ENCODE results near the gene FBF1.

The FBF1 gene

DNA sequence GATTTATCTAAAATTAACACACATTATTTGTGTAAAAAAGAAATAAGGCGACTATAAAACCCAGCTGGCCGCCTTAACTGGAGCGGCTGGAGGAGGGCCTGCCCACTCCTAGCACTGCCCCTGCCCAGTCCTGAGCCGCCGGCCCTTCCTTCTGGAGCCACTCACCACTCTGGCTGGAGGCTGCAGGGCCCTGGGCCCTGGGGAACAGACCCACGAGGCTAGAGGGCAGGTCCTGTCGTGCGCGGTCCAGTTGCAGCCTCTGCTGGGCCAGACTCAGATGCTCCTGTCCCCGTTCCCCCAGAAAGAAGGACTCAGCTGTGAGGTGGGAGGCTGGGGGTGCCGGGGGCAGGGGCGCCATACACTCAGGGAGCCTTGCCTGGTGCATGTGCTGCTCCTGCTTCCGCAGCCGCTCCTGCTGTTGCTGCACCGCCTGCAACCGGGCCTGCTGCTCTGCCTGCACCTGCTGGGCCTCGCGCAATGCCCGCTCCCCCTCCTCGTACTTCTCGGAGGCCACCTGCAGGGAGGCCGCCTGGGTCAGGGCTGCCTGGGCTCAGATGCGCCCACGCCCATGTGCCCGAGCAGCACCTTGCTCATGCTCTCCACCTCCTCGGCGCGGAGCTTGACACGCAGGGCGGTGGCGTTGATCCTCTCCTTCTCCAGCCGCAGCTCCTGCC lies 27.2 kb downstream of the FBF1 start:
- Mint-ChIP-seq H3K27me3 (no peaks in the 10 kb centered on the region), H3K9me3 (ENCODE audit: low read depth) (no peaks in the 10 kb centered on the region), H3K27ac (no peak overlapping the region)

DNA sequence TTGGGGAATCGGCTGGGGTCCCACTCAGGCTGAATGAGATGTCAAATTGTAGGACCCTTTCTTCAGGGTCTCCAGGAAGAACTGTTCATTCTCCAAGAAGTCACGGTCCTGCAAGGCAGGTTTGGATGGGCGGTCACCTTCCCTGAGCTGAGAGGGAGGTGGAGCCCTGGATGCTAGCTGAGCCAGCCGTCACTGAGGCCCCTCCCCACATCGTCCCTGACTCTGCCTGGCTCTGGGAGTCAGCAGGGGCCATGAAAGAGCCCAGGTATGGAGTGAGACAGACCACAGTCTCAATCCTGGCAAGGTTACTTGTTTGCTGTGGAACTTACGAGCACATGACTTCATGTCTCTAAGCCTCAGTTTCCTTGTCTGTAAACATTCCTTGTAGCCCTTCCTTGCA lies 30.1 kb downstream of the FBF1 start:
- Mint-ChIP-seq H3K36me3 (no peaks in the 10 kb centered on the region), H3K27ac (no peak overlapping the region), H3K9me3 (ENCODE audit: low read depth) (no peaks in the 10 kb centered on the region), H3K27me3 (no peaks in the 10 kb centered on the region), H3K4me1 (ENCODE audit: low read depth) (peaks cover 15% of the 10 kb centered on the region), H3K4me3 (no peak overlapping the region)

More for the DNA sequence above, 27.2 kb downstream of the FBF1 start:
- H3K36me3 Mint-ChIP-seq, result no peaks in the 10 kb centered on the region
- no peak overlapping the region for H3K4me3 Mint-ChIP-seq
- peaks cover 8% of the 10 kb centered on the region for H3K4me1 Mint-ChIP-seq (ENCODE audit: low read depth)

DNA sequence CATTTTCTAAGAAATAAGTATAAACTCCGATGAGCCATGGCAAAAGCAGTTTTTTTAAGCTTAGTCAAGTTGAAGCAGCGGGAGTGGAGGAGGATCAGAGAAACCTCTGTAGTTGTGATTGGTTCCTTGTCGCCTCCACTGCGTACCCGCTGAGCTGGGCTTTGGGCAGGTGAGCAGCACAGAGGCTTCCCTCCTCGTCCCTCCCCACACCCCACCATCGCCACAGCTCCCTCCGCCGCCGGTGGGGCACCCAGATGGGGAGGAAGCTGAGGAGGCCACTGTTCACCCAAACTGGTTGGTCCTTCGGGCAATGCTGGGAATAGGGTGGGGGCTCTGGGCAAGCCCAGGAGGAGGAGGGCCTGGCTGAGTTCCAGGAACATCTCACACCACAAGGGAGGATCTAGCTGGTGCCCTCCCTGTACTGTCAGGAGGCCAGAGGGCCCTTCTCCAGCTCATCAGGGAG lies 31.0 kb downstream of the FBF1 start:
- H3K4me3 Mint-ChIP-seq, result no peak overlapping the region

DNA sequence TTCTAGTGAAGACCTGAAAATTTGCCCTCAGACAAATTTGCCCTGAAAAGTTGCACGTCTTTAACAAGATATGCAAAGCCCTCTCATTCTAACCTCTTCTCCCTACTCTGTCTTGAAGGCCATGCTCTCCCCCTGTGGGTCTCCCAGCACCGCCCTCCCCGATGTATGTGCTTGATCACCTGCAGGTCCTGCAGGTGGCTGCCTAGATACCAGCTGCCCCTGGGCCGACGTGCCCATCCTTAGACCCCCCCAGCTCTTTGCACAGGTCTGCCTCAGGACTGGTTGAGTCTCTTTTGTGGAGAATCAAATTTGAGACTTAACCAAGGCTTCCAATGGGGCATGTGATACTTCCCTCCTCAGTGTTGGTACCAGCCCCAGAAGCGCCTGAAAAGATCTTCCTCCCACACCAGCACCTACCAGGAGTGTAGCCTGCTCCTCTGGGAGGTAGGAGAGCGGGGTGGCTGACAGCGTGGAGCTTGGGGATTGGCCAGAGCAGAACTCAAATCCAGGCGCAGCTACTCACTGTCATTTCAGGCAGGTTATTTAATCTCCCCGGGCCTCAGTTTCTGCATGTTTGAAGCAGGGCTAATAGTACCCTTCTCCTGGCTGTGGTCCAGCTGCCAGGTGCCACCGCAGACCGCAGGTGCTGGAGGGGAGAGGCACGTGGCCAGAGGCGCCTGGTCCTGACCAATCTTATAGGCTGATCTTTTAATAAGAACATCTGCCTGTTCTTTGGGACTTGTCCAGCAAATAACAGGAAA lies 31.6 kb downstream of the FBF1 start:
- H3K4me1 Mint-ChIP-seq (ENCODE audit: low read depth), result peaks cover 18% of the 10 kb centered on the region
- H3K9me3 Mint-ChIP-seq (ENCODE audit: low read depth), result no peaks in the 10 kb centered on the region
- H3K36me3 Mint-ChIP-seq, result no peaks in the 10 kb centered on the region
- H3K27ac Mint-ChIP-seq, result no peak overlapping the region
- H3K4me3 Mint-ChIP-seq, result no peak overlapping the region
- no peaks in the 10 kb centered on the region for H3K27me3 Mint-ChIP-seq

More for the DNA sequence above, 31.0 kb downstream of the FBF1 start:
- Mint-ChIP-seq H3K27me3 (no peaks in the 10 kb centered on the region), H3K27ac (peak overlapping the region; percentile 50), H3K36me3 (no peaks in the 10 kb centered on the region), H3K4me1 (ENCODE audit: low read depth) (peaks cover 18% of the 10 kb centered on the region), H3K9me3 (ENCODE audit: low read depth) (no peaks in the 10 kb centered on the region)

DNA sequence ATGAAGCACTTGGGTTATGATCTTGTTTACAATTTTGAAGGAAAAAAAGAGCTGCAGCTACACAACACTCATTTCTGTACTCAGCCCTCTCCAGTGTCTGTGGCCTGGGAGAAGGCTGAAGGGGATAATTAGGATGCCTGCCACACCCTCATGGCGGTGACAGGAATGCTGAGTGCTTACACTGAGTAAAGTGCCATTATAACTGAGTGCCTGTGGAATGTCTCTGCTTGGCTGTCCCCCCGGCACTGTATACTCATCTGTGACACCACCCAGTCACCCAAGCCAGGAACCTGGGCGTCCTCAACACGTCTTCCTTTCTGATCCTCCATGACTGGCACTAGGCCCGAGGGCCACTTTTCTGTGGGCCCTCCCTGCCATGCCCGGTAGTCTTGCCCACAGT lies 32.6 kb downstream of the FBF1 start:
- no peak overlapping the region for H3K4me3 Mint-ChIP-seq
- H3K36me3 Mint-ChIP-seq, result no peaks in the 10 kb centered on the region
- no peaks in the 10 kb centered on the region for H3K9me3 Mint-ChIP-seq (ENCODE audit: low read depth)
- peaks cover 20% of the 10 kb centered on the region for H3K4me1 Mint-ChIP-seq (ENCODE audit: low read depth)
- no peaks in the 10 kb centered on the region for H3K27me3 Mint-ChIP-seq
- H3K27ac Mint-ChIP-seq, result no peak overlapping the region

DNA sequence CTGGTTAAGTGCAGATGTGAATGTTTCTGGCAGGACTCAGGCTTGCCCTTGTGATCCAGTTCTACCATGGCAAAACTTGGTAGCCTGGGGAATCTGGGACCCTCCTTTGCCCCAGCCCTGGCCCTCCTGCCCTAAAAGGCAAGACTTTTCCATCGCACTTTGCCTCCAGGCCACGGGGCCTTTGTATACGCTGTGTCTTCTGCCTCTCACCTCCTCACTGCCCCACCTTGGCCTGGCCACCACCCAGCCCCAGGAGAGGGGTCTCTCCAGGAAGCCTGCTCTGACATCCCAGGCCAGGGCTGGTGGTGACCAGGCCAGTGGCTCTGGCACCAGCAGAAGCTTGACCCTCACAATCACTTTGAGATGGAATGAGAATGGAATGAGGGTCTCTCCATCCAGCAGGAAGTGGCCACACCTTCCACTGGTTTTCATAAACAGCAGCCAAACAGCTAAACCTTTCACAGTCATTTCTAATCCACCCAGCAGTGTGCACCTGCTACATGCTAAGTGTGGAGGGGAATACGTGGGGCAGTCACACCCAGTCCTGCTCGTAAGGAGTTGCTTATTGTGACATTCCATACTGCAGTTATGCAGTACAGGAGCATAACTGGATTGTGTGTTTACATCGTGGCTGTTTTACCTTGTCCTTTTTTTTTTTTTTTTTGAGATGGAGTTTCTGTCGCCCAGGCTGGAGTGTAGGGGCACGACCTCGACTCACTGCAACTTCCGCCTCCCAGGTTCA lies 34.5 kb downstream of the FBF1 start:
- no peaks in the 10 kb centered on the region for H3K27me3 Mint-ChIP-seq
- peaks cover 20% of the 10 kb centered on the region for H3K4me1 Mint-ChIP-seq (ENCODE audit: low read depth)
- H3K9me3 Mint-ChIP-seq (ENCODE audit: low read depth), result no peaks in the 10 kb centered on the region
- no peaks in the 10 kb centered on the region for H3K36me3 Mint-ChIP-seq
- H3K4me3 Mint-ChIP-seq, result peak overlapping the region; percentile 59
- H3K27ac Mint-ChIP-seq, result peak overlapping the region; percentile 41

DNA sequence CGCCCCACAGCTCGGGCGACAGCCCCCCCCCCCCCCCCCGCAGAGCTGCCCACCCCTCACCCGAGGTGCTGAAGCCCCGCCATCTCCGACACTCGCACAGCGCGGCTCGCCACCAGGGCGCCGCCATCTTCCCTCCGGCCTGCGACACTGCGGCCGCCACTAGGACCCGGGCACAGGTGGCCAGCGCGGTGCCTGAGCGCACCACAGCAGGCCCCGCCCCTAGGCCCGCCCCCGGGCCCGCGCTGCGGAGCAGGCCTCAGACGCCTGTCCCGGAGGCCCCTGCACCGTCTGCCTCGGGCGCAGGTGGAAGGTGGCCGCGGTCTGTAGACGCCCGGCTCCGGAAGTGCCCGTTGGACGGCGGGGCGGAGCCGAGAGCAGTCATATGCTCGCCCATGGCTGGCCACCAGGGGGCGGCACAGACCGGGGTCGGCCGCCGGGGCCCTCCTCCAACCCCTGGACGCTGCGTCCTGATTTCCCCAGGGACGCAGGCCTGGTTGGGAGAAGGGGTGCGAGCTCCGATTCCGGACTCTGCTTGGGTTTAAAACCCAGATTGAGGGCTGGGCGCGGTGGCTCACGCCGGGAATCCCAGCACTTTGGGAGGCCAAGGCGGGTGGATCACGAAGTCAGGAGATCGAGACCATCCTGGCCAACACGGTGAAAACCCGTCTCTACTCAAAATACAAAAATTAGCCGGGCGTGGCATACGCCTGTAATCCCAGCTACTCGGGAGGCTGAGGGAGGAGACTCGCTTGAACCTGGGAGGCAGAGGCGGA lies 35.9 kb downstream of the FBF1 start, which contains the start of gene MRPL38:
MRPL38 (minus strand) TSS at position 136 of the 773 bp plus-strand sequence; CDS start at position 127, 9 bp downstream.
- Mint-ChIP-seq H3K4me1 (ENCODE audit: low read depth) (peaks cover 19% of the 10 kb centered on the region), H3K27ac (peak within 1 kb of the TSS; percentile 96), H3K9me3 (ENCODE audit: low read depth) (no peaks in the 10 kb centered on the region), H3K27me3 (no peaks in the 10 kb centered on the region), H3K36me3 (no peaks in the 10 kb centered on the region), H3K4me3 (peak within 1 kb of the TSS; percentile 97)

DNA sequence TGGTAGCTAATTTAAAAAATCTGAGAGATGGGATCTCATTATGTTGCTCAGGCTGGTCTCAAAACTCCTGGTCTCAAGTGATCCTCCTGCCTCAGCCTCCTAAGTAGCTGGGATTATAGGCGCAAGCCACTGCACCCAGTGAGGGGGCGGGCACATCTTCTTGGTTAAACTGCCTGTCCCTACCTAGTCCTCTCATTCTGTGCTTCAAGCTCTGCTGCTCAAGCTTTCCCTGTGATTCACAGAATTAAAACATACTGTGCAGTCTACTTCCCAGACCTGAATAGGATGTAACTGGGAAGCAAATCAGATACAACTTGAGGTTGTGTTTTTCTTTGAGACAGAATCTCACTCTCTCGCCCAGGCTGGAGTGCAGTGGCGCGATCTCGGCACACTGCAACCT lies 38.4 kb downstream of the FBF1 start:
- Mint-ChIP-seq H3K36me3 (no peaks in the 10 kb centered on the region), H3K27me3 (no peaks in the 10 kb centered on the region), H3K9me3 (ENCODE audit: low read depth) (no peaks in the 10 kb centered on the region), H3K27ac (peak overlapping the region; percentile 22), H3K4me3 (no peak overlapping the region), H3K4me1 (ENCODE audit: low read depth) (peaks cover 15% of the 10 kb centered on the region)

DNA sequence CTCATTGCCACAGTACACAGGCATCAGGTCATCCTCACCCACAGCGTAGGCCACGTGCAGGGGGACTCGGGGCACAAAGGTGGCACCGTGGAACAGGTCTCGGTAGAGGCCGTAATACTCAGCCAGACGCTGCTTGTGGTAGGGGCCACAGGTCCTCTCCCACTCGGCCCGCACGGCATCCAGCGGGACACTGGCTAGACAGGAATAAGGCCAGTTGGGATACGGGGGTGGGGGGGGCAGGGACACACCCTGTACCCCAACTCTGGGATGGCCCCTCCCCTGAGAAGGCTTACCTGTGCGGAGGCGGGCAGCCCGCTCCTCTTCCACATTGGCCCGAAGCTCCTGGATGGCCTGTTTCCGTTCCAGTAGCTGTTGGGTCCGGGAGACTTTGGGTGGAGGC lies 39.1 kb downstream of the FBF1 start:
- Mint-ChIP-seq H3K4me3 (no peak overlapping the region), H3K36me3 (no peaks in the 10 kb centered on the region), H3K9me3 (ENCODE audit: low read depth) (no peaks in the 10 kb centered on the region), H3K4me1 (ENCODE audit: low read depth) (peaks cover 17% of the 10 kb centered on the region), H3K27me3 (no peaks in the 10 kb centered on the region), H3K27ac (no peak overlapping the region)

DNA sequence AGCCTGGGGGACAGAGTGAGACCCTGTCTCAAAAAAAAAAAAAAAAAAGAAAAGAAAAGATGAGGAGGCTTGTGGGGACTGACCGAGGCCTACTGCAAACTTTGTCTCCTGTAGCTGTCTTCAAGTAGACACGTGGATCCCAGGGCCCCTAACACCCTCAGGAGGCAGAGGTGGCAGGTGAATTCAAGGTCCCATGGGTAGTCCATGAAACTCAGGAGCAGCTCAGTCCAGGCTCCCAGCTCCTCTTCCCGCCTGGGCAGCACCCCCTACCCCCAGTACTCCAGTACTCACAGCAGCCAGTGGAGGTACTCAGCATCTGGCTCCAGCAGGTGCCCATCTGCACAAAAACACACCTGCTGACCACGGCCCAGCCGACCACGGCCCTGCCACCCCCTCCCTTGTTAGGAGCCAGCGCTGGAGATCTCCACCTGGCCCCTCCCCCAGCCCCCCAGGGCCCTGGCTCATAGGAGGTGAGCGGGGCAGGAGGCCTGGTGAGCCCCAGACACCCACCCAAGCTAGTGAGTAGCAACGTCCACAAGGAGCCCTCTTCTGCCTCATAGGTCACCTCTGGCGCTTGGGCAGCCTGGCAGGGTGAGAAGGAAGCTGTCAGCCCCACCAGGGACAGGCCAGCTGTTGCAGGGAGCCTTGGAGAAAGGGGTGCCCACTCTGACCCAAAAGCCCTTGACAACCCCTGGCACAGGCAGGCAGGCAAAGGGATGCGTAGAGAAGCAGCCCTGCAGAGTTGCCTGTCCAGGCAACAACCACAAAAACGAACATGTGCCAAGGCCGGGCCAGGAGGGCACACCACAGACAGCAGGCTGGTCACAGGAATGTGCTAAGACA lies 39.9 kb downstream of the FBF1 start:
- peak overlapping the region; percentile 16 for H3K27ac Mint-ChIP-seq

DNA sequence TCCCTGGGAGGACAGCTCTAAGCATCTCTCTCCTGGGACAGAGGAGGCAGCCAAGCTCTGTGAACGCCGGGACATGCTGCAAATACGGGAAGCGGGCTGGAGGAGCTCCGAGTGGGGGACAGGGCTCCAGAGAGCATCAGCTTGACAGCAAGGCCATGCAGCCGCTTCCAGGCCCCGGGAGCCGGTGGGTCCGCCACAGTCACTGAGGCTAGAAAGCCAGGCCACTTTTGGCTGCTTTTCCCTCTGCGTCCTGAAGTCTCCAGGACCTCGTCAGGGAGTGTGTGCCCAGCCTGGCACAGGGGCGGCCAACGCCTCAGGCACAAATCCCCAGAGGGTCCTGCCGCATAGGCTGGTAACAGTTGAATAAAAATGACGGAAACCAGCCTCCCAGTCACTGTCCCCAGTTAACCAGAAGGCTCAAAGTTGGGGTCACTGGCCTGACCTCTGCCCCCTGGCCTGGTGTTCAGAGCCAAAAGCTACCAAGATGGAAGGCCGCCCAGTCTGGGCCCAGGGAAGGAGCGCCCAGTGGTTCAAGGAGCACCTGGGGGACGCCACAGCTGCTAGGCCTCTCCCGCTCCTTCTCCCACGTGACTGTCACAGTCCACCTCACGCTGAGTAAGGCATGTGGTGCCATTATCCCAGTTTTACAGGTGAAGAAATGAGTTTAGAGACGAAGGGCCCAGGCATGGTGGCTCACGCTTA lies 40.9 kb downstream of the FBF1 start:
- H3K27me3 Mint-ChIP-seq, result no peaks in the 10 kb centered on the region
- H3K9me3 Mint-ChIP-seq (ENCODE audit: low read depth), result no peaks in the 10 kb centered on the region
- no peaks in the 10 kb centered on the region for H3K36me3 Mint-ChIP-seq
- H3K27ac Mint-ChIP-seq, result no peak overlapping the region
- H3K4me1 Mint-ChIP-seq (ENCODE audit: low read depth), result peaks cover 16% of the 10 kb centered on the region
- no peak overlapping the region for H3K4me3 Mint-ChIP-seq

More for the DNA sequence above, 39.9 kb downstream of the FBF1 start:
- Mint-ChIP-seq H3K9me3 (ENCODE audit: low read depth) (no peaks in the 10 kb centered on the region), H3K4me1 (ENCODE audit: low read depth) (peaks cover 12% of the 10 kb centered on the region), H3K27me3 (no peaks in the 10 kb centered on the region), H3K36me3 (no peaks in the 10 kb centered on the region), H3K4me3 (no peak overlapping the region)

DNA sequence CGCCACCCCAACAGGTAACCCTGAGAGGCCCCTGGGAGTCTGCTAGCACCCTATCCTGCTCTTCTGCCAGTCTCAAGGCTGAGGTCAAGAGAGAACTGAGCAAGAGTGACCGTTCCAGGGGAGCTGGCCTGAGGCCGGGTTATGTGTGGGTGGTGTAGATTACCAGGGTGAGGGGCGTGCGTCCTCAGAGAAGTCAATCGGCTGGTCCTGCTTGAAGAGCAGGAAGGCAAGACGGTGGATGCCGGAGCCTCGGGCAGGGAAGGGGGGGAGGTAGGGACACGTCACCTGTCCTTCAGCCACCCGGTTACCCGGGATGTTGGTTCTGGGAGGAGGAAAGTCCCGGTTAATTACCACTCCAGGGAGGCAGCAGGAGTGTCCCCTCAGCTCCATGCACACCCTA lies 41.5 kb downstream of the FBF1 start:
- Mint-ChIP-seq H3K9me3 (ENCODE audit: low read depth) (no peaks in the 10 kb centered on the region), H3K36me3 (no peaks in the 10 kb centered on the region), H3K27ac (no peak overlapping the region), H3K4me3 (no peak overlapping the region), H3K27me3 (no peaks in the 10 kb centered on the region), H3K4me1 (ENCODE audit: low read depth) (peaks cover 18% of the 10 kb centered on the region)

DNA sequence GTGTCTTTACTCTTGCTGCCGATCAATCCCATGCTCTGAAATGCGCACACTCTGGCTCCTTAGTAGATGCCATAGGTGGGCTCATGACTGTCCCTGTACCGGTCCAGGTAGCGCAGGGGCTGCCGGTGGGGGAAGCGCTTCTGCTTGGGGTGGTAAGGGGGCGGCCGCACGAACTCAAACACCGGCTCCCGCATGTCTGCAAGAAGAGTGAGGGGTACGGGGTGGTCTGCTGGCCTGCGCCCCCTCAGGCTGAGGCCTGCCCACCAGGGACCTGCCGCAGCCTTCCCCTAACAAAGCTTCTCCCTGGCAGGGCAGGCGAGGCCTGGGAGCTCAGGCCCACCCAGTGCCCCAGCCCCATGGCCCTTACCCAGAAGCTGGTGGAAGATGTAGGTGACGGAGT lies 42.1 kb downstream of the FBF1 start:
- H3K27ac Mint-ChIP-seq, result no peak overlapping the region
- H3K9me3 Mint-ChIP-seq (ENCODE audit: low read depth), result no peaks in the 10 kb centered on the region
- peaks cover 24% of the 10 kb centered on the region for H3K4me1 Mint-ChIP-seq (ENCODE audit: low read depth)
- no peaks in the 10 kb centered on the region for H3K27me3 Mint-ChIP-seq
- no peak overlapping the region for H3K4me3 Mint-ChIP-seq
- no peaks in the 10 kb centered on the region for H3K36me3 Mint-ChIP-seq

Data from activated naive CD8-positive, alpha-beta T cell (primary cell).